Astrocyte (in vitro differentiated cells and primary cell): ENCODE data around the gene NOS1AP.

ENCODE experiments used
- CTCF ChIP-seq: IDR thresholded peaks from 2 replicates; pipeline ENCODE4 v1.5.1; 2011; ENCODE audit warnings: low read depth, mild to moderate bottlenecking, inconsistent platforms, low read length, moderate library complexity; ENCODE audit not compliant: insufficient read depth
- EZH2 ChIP-seq: IDR thresholded peaks from 2 replicates; pipeline ENCODE4 v1.6.1; 2012; ENCODE audit warnings: mild to moderate bottlenecking, low read length, inconsistent platforms; ENCODE audit not compliant: insufficient read depth

GRCh38 chr1:162279136-162279498 is 209.6 kb downstream of the NOS1AP start:
- TF ChIP-seq CTCF (no peak), EZH2 (no peak)
